ENCODE results near the gene CIDEA. TPM values are rescaled to one million over a fixed set of nuclear protein-coding genes. Genes with fewer than 3 reads are reported as not detected.

The CIDEA gene
- total and polyA plus RNA-seq, 9 of the 15 experiments (the other 6 are each of a cell fraction or from before 2014, with no cell fraction given): not detected

- no peaks in the 10 kb centered on the region for H3K79me2 ChIP-seq (ENCODE audit: control insufficient read depth, insufficient read depth, low read length)
- peaks cover 3 to 23% of the 10 kb centered on the region in 2 experiments; a peak in 2 of 5 replicates for H3K4me1 ChIP-seq (replicated peaks in 1 of 2; ENCODE audit: control insufficient read depth in 2 of 2, insufficient read depth in 2 of 2, low read length in 2 of 2)
- H4K20me1 ChIP-seq (replicated peaks; ENCODE audit: control insufficient read depth, insufficient read depth, low read length): no peaks in the 10 kb centered on the region
- ATAC-seq: no peak
- no peak for DNase-seq (ENCODE audit: extremely low read depth in 1 of 4, low spot score in 3 of 4)
- 32% methylated on average over 20 of the region's 21 CpGs for WGBS (ENCODE audit: insufficient coverage, low coverage, missing lambda C conversion rate)
- no peak overlapping the region for H2AFZ ChIP-seq (ENCODE audit: low read depth, low read length)
- no peaks in the 10 kb centered on the region for H3K9me3 ChIP-seq (replicated peaks; ENCODE audit: control insufficient read depth, insufficient read depth, low read depth, low read length)
- ChIA-PET POLR2A (no interaction called here), CTCF (ENCODE audit: low intra/inter-chr PET ratio) (no interaction called here)
- no peak for TF ChIP-seq VEZF1 (CRISPR knock-in tag; IDR thresholded peaks at IDR 0.05)
- TF ChIP-seq FOXJ3 (CRISPR knock-in tag; IDR thresholded peaks at IDR 0.05): no peak
- no peak for TF ChIP-seq ETV1 (tag; conservative IDR thresholded peaks at IDR 0.05; ENCODE audit: low read depth)
- no peak for TF ChIP-seq ZBTB17 (CRISPR knock-in tag; IDR thresholded peaks at IDR 0.05)
- no peak for TF ChIP-seq CGGBP1 (CRISPR knock-in tag; IDR thresholded peaks at IDR 0.05)
- TF ChIP-seq L3MBTL2 (IDR thresholded peaks at IDR 0.05): no peak
- TF ChIP-seq NONO (IDR thresholded peaks at IDR 0.05; ENCODE audit: low read depth in 2 of 2, low read length in 1 of 2): no peak
- TF ChIP-seq HINFP (tag; conservative IDR thresholded peaks at IDR 0.05; ENCODE audit: low read depth): no peak
- no peak for TF ChIP-seq ZFPM2 (CRISPR knock-in tag; IDR thresholded peaks at IDR 0.05)
- no peak for TF ChIP-seq MAFF (IDR thresholded peaks at IDR 0.05; ENCODE audit: low read length)
- FAIRE-seq: no peak
- H3K4me3 ChIP-seq: no peak overlapping the region
- intact Hi-C loops (cut with micrococcal nuclease) (no loop called here), in situ Hi-C loops (cut with MboI) (no loop called here)
- H3K4me2 ChIP-seq (ENCODE audit: insufficient read depth, low read length): no peak overlapping the region
- no peaks in the 10 kb centered on the region for H3K36me3 ChIP-seq (ENCODE audit: control insufficient read depth, insufficient read depth, low read length)
- no peak overlapping the region for H3K27ac ChIP-seq (ENCODE audit: extremely low read depth, low read depth, low read length)
- BruUV-seq (replicated peaks): no TSS peak
- no peaks in the 10 kb centered on the region for H3K9me1 ChIP-seq (ENCODE audit: control insufficient read depth, insufficient read depth, low read length)
- H3K27me3 ChIP-seq (ENCODE audit: control insufficient read depth in 2 of 2, insufficient read depth in 2 of 2, low read length in 2 of 2): peaks cover 24 to 57% of the 10 kb centered on the region in 2 experiments
- no peak overlapping the region for H3K9ac ChIP-seq (ENCODE audit: insufficient read depth in 1 of 2, low read depth in 2 of 2, low read length in 2 of 2)
These were observed 4.0 kb downstream of the CIDEA start for GRCh38 chr18:12257996-12258718.

All from K562 (cell line).